ENCODE results near the gene CREM. TPM values are rescaled to one million over a fixed set of nuclear protein-coding genes. Genes with fewer than 3 reads are reported as not detected.

Gene CREM
- total RNA-seq, 1 donor from 2014 or later, result 28.6 TPM

- no peak overlapping the region for H3K4me3 Mint-ChIP-seq (ENCODE audit: unreplicated experiment)
- TF ChIP-seq CTCF (IDR thresholded peaks at IDR 0.05; ENCODE audit: partially characterized antibody, unreplicated experiment), result no peak
- H3K4me1 Mint-ChIP-seq (ENCODE audit: low read depth, unreplicated experiment), result no peaks in the 10 kb centered on the region
- H3K9me3 Mint-ChIP-seq (ENCODE audit: unreplicated experiment), result peaks cover 2% of the 10 kb centered on the region
- DNase-seq, result no peak
- peaks cover 7% of the 10 kb centered on the region for H3K36me3 Mint-ChIP-seq (ENCODE audit: unreplicated experiment)
- H3K27me3 Mint-ChIP-seq (ENCODE audit: unreplicated experiment), result no peaks in the 10 kb centered on the region
- no peak overlapping the region for H3K27ac Mint-ChIP-seq (ENCODE audit: unreplicated experiment)
Measured at GRCh38 chr10:35161906-35162305, 35.3 kb downstream of the CREM start.

- no peak overlapping the region for H3K27ac Mint-ChIP-seq (ENCODE audit: unreplicated experiment)
- no peaks in the 10 kb centered on the region for H3K36me3 Mint-ChIP-seq (ENCODE audit: unreplicated experiment)
- no peaks in the 10 kb centered on the region for H3K27me3 Mint-ChIP-seq (ENCODE audit: unreplicated experiment)
Measured at GRCh38 chr10:35165136-35165535, 38.5 kb downstream of the CREM start.

GRCh38 chr10:35165811-35166210 is 39.2 kb downstream of the CREM start:
- H3K36me3 Mint-ChIP-seq (ENCODE audit: unreplicated experiment), result no peaks in the 10 kb centered on the region
- no peak for TF ChIP-seq CTCF (IDR thresholded peaks at IDR 0.05; ENCODE audit: partially characterized antibody, unreplicated experiment)
- no peak for DNase-seq
- H3K9me3 Mint-ChIP-seq (ENCODE audit: unreplicated experiment), result no peaks in the 10 kb centered on the region
- H3K4me1 Mint-ChIP-seq (ENCODE audit: low read depth, unreplicated experiment), result no peaks in the 10 kb centered on the region
- H3K27me3 Mint-ChIP-seq (ENCODE audit: unreplicated experiment), result no peaks in the 10 kb centered on the region
- H3K4me3 Mint-ChIP-seq (ENCODE audit: unreplicated experiment), result no peak overlapping the region
- H3K27ac Mint-ChIP-seq (ENCODE audit: unreplicated experiment), result no peak overlapping the region

More at GRCh38 chr10:35165136-35165535, 38.5 kb downstream of the CREM start:
- no peak overlapping the region for H3K4me3 Mint-ChIP-seq (ENCODE audit: unreplicated experiment)
- no peaks in the 10 kb centered on the region for H3K9me3 Mint-ChIP-seq (ENCODE audit: unreplicated experiment)
- no peak for DNase-seq
- no peak for TF ChIP-seq CTCF (IDR thresholded peaks at IDR 0.05; ENCODE audit: partially characterized antibody, unreplicated experiment)
- H3K4me1 Mint-ChIP-seq (ENCODE audit: low read depth, unreplicated experiment), result no peaks in the 10 kb centered on the region

GRCh38 chr10:35166607-35167006 is 40.0 kb downstream of the CREM start:
- H3K9me3 Mint-ChIP-seq (ENCODE audit: unreplicated experiment), result no peaks in the 10 kb centered on the region
- H3K4me1 Mint-ChIP-seq (ENCODE audit: low read depth, unreplicated experiment), result no peaks in the 10 kb centered on the region
- DNase-seq, result no peak
- H3K27ac Mint-ChIP-seq (ENCODE audit: unreplicated experiment), result no peak overlapping the region
- no peak overlapping the region for H3K4me3 Mint-ChIP-seq (ENCODE audit: unreplicated experiment)
- TF ChIP-seq CTCF (IDR thresholded peaks at IDR 0.05; ENCODE audit: partially characterized antibody, unreplicated experiment), result no peak
- no peaks in the 10 kb centered on the region for H3K36me3 Mint-ChIP-seq (ENCODE audit: unreplicated experiment)
- H3K27me3 Mint-ChIP-seq (ENCODE audit: unreplicated experiment), result no peaks in the 10 kb centered on the region

GRCh38 chr10:35167342-35167741 is 40.7 kb downstream of the CREM start:
- no peaks in the 10 kb centered on the region for H3K9me3 Mint-ChIP-seq (ENCODE audit: unreplicated experiment)
- no peak overlapping the region for H3K27ac Mint-ChIP-seq (ENCODE audit: unreplicated experiment)
- DNase-seq, result no peak
- H3K27me3 Mint-ChIP-seq (ENCODE audit: unreplicated experiment), result no peaks in the 10 kb centered on the region
- no peak for TF ChIP-seq CTCF (IDR thresholded peaks at IDR 0.05; ENCODE audit: partially characterized antibody, unreplicated experiment)
- no peak overlapping the region for H3K4me3 Mint-ChIP-seq (ENCODE audit: unreplicated experiment)
- H3K36me3 Mint-ChIP-seq (ENCODE audit: unreplicated experiment), result no peaks in the 10 kb centered on the region
- no peaks in the 10 kb centered on the region for H3K4me1 Mint-ChIP-seq (ENCODE audit: low read depth, unreplicated experiment)
